Osteoblast (primary cell): ENCODE data around the gene RCC2. TPM values are rescaled to one million over a fixed set of nuclear protein-coding genes. Genes with fewer than 3 reads are reported as not detected.

ENCODE experiments used
- DNase-seq: peaks from one replicate; pipeline ENCODE4 v3.0.0; 2011; ENCODE audit warnings: low spot score, mixed read lengths; ENCODE audit not compliant: insufficient read length; ENCODE audit errors: missing footprints
- H2AFZ ChIP-seq: 2 replicates; pipeline ENCODE4 v1.6.0; 2011; ENCODE audit warnings: mild to moderate bottlenecking, low read length
- H3K27ac ChIP-seq: 2 replicates; pipeline ENCODE4 v1.5.1; 2011; ENCODE audit warnings: mild to moderate bottlenecking, low read depth, low read length, moderate library complexity
- H3K27me3 ChIP-seq: 2 replicates; pipeline ENCODE4 v1.6.0; 2012; ENCODE audit warnings: mild to moderate bottlenecking, control low read depth, inconsistent platforms, low read length, moderate library complexity; ENCODE audit not compliant: insufficient read depth
- H3K36me3 ChIP-seq: 2 replicates; pipeline ENCODE4 v1.5.1; 2011; ENCODE audit warnings: mild to moderate bottlenecking, low read length, control low read depth, moderate library complexity; ENCODE audit not compliant: insufficient read depth
- H3K4me1 ChIP-seq: 2 replicates; pipeline ENCODE4 v1.5.1; 2011; ENCODE audit warnings: mild to moderate bottlenecking, low read length, control low read depth, moderate library complexity; ENCODE audit not compliant: insufficient read depth
- H3K4me2 ChIP-seq: 2 replicates; pipeline ENCODE4 v1.6.0; 2011; ENCODE audit warnings: mild to moderate bottlenecking, low read length; ENCODE audit not compliant: insufficient read depth
- H3K4me3 ChIP-seq: fragments of 200-600 bp; sonication (generic); 3 replicates; pipeline ENCODE4 v1.5.1; 2012; ENCODE audit warnings: mild to moderate bottlenecking, low read length, inconsistent platforms; ENCODE audit not compliant: insufficient read depth
- H3K79me2 ChIP-seq: 2 replicates; pipeline ENCODE4 v1.6.0; 2012; ENCODE audit warnings: mild to moderate bottlenecking, low read length, control low read depth, inconsistent platforms; ENCODE audit not compliant: insufficient read depth
- H3K9me3 ChIP-seq: 2 replicates; pipeline ENCODE4 v1.5.1; 2011; ENCODE audit warnings: low read depth, low read length, control low read depth
- H4K20me1 ChIP-seq: 2 replicates; pipeline ENCODE4 v1.6.0; 2012; ENCODE audit warnings: mild to moderate bottlenecking, low read length, control low read depth; ENCODE audit not compliant: insufficient read depth
- total RNA-seq: library from RNA; depleted of rRNA; stranded (reverse); fragments of >200 nt; gene quantifications from 2 replicates; pipeline ENCODE4 v1.2.3, GENCODE V29; 2012
- TF ChIP-seq, protein P1 (sequence below): IDR thresholded peaks from 2 replicates; pipeline ENCODE4 v1.5.1; 2011; ENCODE audit warnings: mild to moderate bottlenecking, low read depth, low read length, moderate library complexity; ENCODE audit errors: extremely low read depth

Gene RCC2
- total RNA-seq, 1 donor = 71.3 TPM

DNA sequence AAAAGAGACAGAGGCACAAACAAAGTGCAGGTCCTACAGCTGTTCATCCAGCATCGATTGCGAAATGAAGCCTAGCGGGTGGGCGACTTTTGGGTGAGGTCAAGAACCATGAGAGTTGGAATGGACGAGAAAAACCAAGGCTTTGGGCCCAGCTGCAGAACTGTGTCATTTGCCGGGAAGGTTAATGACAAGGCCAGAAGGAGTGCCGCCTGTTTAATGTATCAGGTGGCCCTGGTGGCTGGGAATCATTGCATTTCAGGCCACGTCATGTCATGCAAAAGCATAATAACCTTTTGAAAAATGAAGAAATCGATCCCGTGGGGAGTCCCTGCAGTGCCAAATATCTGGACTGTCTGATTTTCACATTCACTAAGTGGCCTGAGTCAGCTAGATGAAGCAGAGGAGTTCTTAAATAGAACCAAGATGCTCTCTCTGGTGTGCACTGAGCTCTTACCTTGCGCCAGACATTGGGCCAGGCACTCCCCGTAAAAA, 8.1 kb upstream of the RCC2 start:
- H3K27me3 ChIP-seq = no peaks in the 10 kb centered on the region
- H2AFZ ChIP-seq = no peak overlapping the region
- H4K20me1 ChIP-seq = no peaks in the 10 kb centered on the region
- H3K4me3 ChIP-seq = no peak overlapping the region
- H3K79me2 ChIP-seq = no peaks in the 10 kb centered on the region
- no peak overlapping the region for H3K4me2 ChIP-seq
- TF ChIP-seq, protein P1, sequence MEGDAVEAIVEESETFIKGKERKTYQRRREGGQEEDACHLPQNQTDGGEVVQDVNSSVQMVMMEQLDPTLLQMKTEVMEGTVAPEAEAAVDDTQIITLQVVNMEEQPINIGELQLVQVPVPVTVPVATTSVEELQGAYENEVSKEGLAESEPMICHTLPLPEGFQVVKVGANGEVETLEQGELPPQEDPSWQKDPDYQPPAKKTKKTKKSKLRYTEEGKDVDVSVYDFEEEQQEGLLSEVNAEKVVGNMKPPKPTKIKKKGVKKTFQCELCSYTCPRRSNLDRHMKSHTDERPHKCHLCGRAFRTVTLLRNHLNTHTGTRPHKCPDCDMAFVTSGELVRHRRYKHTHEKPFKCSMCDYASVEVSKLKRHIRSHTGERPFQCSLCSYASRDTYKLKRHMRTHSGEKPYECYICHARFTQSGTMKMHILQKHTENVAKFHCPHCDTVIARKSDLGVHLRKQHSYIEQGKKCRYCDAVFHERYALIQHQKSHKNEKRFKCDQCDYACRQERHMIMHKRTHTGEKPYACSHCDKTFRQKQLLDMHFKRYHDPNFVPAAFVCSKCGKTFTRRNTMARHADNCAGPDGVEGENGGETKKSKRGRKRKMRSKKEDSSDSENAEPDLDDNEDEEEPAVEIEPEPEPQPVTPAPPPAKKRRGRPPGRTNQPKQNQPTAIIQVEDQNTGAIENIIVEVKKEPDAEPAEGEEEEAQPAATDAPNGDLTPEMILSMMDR = no peak
- H3K27ac ChIP-seq = no peak overlapping the region
- DNase-seq = no peak
- peaks cover 10% of the 10 kb centered on the region for H3K4me1 ChIP-seq
- H3K36me3 ChIP-seq = no peaks in the 10 kb centered on the region
- H3K9me3 ChIP-seq = no peaks in the 10 kb centered on the region

DNA sequence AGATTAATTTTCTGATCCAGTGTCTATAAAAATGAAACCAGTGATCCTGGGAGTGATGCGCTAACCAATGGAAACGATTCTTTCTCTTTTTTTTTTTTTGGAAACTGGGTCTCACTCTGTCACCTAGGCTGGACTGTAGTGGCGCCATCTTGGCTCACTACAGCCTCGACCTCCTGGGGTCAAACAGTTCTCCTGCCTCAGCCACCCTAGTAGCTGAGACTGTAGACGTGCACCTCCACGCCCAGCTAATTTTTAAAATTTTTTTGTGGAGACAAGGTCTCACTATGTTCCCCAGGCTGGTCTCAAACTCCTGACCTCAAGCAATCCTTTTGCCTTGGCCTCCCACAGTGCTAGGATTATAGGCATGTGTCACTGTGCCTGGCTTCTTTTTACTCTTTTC, 3.4 kb upstream of the RCC2 start:
- TF ChIP-seq, protein P1 = no peak
- no peaks in the 10 kb centered on the region for H3K27me3 ChIP-seq
- H3K9me3 ChIP-seq = no peaks in the 10 kb centered on the region
- DNase-seq = no peak
- H3K36me3 ChIP-seq = no peaks in the 10 kb centered on the region
- H3K4me3 ChIP-seq = no peak overlapping the region
- H3K4me1 ChIP-seq = peaks cover 29% of the 10 kb centered on the region
- no peaks in the 10 kb centered on the region for H4K20me1 ChIP-seq
- peaks cover 8% of the 10 kb centered on the region for H3K79me2 ChIP-seq
- H2AFZ ChIP-seq = no peak overlapping the region
- peak overlapping the region; percentile 73 for H3K27ac ChIP-seq
- H3K4me2 ChIP-seq = peak overlapping the region; percentile 47

GRCh38 chr1:17441993-17442357, 2.5 kb upstream of the RCC2 start:
- H3K36me3 ChIP-seq = no peaks in the 10 kb centered on the region
- no peaks in the 10 kb centered on the region for H3K9me3 ChIP-seq
- H3K27ac ChIP-seq = no peak overlapping the region
- peaks cover 32% of the 10 kb centered on the region for H3K4me1 ChIP-seq
- peaks cover 13% of the 10 kb centered on the region for H3K79me2 ChIP-seq
- TF ChIP-seq, protein P1 = no peak
- no peak overlapping the region for H3K4me3 ChIP-seq
- no peak overlapping the region for H3K4me2 ChIP-seq
- peaks cover under 1% of the 10 kb centered on the region for H4K20me1 ChIP-seq
- DNase-seq = no peak
- H3K27me3 ChIP-seq = no peaks in the 10 kb centered on the region
- H2AFZ ChIP-seq = no peak overlapping the region

DNA sequence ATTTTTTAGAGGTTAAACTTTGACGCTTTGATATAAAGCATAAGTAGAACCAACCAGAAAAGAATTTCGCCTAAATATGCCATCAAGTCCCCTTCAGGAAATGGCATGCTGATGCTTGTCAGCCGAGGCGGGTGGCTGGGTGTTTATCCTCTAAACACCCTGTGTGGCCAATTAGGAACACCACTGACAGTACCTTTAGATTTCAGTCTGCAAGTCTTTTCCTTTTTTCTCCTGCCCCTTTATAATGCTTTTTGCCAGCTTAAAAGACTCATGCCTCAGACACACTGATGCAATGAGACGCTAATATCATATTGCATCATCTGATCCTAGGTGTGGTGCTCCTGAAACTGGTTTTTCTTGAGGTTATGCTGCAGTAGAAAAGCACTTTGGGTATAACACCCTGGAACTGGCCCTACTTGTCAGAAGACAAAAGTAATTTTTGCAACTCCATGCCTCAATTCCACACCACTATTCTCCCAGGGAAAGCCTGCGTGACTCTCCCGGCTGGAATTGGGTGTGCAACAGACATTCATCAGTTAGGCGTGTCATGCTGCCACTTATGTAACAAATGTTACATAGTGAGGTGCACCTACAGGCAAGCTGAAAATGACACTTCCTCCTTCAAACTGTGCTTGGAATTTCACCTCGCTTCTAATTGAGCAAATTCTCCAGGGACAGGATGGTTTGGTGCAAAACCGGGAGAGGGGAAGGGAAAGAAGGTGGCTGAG, 2.0 kb upstream of the RCC2 start:
- Histone ChIP-seq H3K27ac (no peak overlapping the region), H2AFZ (no peak overlapping the region), H3K36me3 (no peaks in the 10 kb centered on the region), H3K4me1 (peaks cover 37% of the 10 kb centered on the region), H3K9me3 (no peaks in the 10 kb centered on the region), H3K4me3 (no peak overlapping the region), H4K20me1 (peaks cover 6% of the 10 kb centered on the region), H3K4me2 (no peak overlapping the region), H3K27me3 (no peaks in the 10 kb centered on the region), H3K79me2 (peaks cover 19% of the 10 kb centered on the region)
- TF ChIP-seq, protein P1 = no peak
- no peak for DNase-seq
